Amniotic epithelial cell (primary cell): Measurements from ENCODE around the gene CA10.

Experiments
- DNase-seq: peaks from one replicate; pipeline ENCODE4 v3.0.0-alpha.2; 2010; ENCODE audit warnings: low read depth

CA10 gene

DNA sequence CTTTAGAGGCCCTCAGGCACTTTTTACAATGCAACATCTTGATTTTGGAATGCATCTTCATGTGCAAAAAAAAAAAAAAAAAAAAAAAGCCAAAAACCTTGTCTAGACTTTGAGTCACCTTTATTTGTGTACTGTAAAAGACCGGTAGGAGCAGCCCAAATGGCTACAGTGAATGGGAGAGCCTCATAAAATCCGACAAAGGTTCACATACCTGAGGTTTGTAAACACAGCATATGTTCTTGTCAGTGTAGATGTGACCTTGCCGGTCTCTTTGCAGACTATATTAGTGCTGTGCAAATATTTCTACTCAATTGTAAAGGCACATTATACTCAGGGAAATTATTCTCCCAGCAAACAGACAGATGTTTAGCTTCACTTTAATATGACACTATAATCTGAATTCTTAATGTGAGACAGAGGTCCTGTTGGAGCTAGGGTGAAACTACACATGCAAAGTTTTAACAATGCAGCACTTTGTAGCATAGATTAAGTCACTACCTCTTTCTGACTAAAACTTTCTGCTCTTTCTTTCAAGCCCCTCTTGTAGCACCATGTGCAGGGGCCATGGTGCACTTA lies 211.3 kb downstream of the CA10 start:
- no peak for DNase-seq

DNA sequence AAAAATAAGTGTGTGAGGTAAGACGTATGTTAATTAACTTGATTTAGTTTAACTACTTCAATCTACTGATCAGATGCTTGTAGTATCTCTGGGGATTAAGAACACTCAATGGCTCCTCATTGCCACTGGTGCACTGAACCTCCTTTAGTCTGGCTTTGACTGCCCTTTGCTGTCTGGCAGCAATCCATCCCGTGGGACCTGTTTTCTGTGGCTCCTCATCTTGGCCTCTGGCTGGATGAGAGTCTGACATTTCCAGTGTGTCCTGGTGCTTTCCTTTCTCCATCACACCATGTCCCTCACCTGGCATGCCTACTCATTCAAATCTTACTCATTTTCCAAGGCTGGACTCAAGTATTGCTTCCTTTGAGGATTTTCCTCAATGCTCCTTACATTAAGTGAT lies 212.2 kb downstream of the CA10 start:
- no peak for DNase-seq

DNA sequence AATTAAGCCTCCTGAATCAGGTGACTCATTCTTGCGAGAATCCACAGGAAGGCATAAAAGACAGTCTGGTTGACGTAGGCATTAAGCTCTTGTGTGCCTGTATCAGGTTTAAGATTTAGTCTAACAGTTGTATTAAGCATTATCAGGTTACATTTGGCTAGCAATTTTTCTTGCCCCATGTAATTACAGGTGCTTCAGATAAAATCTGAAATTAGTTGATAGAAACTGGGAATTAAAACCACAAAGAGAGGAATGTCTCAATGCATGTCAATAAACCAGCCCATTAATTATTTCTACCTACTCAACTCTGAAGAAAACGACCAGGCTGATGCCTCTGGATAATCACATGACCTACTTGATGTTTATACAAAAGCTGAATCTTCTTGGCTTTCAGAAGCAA lies 217.2 kb downstream of the CA10 start:
- no peak for DNase-seq

DNA sequence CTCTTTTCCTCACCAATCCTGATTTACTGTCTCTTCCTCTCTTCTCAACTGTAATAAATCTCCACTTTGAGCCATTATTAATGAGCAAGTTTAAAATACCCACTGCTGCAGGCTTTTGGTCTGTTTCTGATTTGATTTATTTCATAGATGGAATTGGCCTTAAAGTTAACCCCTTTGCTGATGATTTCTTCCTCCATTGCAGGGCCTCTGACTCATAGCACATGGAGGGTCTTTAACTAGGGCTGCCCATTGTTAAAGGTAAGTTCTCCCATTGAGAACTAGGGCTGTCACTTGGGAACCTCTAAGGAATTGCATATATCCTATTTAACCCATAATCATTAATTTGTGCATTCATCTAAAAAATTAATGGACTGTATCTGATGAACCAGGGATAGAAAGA lies 221.2 kb downstream of the CA10 start:
- no peak for DNase-seq

DNA sequence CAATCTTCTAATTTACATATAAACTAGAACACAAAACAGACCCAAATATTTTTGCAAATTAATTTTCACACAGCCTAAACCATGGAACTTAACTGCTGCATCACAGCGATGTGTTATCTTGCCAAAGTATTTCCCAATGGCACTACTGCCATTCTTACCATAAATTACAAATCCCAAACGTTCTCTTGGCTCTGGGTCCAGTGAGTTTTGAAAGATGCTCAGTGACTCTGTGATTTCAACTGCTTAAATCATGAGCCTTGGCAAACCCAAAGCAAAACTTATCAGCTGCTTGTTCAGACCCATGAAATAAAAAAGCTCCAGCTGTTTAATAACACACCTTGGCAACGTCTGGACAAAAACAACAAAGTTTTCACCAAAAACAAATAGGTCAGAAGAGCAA lies 223.0 kb downstream of the CA10 start:
- DNase-seq: no peak

DNA sequence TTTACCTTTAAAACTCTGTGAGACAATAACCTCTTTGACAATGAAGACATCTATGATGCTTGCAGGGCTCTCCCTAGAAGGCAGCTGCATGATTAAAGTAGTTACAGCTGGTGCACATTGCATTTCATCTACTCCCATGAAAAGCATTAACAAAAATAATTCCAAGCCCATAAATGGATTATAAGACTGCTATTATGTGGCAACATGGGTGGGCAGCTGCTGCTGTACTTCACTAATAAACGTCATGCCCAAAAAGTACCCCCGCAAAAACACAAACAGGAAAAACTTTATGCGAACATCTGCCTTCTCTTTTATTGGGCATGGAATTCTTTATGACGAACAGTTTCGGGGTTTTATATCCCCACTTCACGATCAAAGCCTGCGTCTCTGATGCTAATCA lies 224.9 kb downstream of the CA10 start:
- DNase-seq: no peak

DNA sequence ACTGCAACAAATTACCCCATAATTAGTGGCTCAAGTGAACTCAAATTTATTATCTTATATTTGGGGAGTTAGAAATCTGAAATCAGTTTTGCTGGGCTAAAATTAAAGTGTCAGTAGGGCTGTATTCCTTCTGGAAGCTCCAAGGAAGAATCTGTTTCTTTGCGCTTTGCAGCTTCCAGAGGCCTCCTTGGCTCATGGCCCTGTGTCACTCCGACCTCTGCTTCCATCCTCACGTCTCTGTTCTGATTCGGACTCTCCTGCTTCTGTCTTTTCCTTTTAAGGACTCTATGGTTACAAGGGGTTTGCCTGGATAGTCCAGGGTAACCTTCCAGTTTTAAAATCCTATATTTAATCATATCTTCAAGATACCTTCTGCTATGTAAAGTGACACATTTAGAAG lies 232.1 kb downstream of the CA10 start:
- no peak for DNase-seq

DNA sequence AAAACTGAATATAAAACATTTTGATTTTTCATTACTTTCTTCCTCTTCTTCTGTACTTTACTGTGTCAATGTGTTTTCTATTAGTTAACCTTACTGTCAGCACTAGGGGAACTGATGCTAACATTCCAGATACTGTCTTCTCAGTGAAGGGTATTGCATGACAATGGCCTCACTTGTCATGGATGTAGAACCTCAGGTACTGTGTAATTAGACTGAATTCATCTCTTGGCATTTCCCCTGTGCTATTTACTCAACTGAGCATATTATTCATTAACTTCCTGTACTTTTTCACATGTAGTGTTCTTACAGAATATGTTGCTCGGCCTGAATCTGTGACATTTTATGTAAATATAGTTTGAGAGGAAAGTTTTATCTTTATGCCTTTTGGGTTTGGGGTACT lies 237.0 kb downstream of the CA10 start:
- no peak for DNase-seq

DNA sequence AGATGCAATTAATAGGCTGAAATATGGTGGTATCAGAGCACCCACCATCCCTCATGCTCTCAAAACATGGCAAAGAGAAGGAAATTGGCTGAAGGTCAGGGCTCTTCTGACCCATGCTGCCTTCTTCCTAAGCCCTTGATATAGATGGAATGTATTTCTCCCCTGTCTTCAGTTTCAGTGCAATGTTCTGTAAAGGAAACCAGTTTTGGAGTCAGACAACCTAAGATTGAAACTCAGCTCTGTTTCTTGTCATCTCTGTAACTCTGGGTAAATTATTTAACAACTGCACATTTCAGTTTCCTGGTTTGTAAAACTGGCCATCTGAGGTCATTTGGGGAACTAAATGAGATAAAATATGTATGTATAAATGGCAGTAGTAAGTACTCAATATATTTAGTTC lies 243.9 kb downstream of the CA10 start:
- DNase-seq: no peak

DNA sequence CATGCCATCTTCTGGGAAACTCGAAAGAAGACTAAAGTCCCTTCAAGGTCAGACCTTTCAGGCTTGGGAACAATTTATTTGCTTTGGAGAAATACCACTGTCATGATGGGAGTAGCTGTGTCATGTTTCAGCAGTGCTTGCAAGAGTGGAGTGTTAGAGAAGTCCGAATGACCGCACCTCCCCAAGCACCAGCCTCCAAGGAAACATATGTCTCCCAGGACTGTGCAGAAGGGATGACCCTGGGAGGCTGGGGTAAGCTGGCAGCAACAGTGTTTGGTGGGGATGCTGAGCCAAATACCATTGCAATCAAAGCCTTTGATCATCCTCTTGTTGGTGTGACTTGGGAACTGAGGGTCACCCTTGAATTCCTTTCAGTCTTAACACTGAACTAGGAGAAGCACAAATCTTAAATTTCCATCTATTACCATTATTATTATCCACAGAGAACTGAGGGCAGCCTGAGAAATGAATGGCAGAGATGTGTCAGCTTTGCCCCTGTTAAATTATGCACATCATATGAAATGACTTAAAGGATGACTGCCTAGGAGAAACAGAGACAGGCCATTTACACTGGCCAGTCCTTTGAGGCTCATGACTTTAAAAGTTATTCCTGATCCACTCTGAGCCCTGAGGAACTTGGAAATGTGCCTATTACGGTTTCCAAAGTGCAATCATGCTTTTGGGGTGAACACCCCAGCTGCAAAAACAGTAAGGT lies 244.9 kb downstream of the CA10 start:
- DNase-seq: no peak

DNA sequence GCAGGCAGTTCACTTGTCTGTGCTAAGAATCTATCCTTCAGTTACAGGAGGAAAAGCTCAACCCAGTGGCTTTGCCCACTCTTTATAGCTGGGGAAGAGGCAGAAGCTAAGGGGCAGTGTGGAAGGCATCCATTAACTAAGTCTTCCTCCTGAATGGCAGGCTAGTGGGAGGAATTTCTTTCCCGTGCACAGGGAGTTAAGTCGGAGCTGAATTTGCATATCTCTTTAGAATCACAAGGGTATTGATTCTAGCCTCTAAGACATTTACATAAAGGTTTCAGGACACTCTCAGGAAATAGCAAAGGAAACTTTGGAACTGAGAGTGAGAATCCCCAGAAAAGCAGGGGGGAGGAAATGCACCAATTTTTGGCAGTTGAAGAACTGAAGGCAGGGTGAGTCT lies 245.6 kb downstream of the CA10 start:
- DNase-seq: no peak

DNA sequence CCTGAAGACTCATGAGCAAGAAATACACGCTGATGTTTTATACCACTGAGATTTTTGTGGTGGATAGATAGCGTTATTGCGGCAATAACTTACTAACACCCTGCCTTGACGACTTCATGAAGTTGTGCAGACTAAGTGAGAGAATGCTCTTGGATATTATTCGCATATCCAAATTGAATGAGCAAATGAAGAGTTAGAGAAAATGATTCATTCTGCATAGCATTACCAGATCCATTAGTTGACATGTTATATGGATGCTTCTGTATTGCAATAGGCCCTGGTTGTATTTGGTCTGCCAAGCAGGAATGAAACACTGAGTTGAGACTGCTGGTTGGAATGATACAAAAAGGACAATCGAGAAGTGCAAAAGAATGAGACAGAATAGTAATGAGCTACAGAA lies 247.3 kb downstream of the CA10 start:
- no peak for DNase-seq

DNA sequence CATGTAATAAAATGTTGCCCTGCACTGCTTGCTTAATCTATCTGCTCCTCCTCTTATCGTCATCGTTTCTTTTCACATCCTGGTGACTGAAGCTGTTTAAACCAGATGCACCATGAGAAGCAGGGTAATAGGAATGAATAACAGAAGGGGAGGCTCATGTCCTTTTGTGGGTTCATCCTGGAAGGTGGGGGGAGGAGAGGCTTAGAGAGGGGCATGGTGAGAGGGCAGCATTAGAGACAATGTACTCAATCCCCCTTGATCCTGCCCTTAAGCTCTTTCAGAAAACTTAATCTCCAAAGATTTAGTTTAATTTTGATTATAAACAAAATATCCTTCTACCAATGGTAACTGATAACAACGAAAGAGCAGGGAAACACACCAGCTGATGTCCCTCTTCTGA lies 248.5 kb downstream of the CA10 start:
- no peak for DNase-seq

DNA sequence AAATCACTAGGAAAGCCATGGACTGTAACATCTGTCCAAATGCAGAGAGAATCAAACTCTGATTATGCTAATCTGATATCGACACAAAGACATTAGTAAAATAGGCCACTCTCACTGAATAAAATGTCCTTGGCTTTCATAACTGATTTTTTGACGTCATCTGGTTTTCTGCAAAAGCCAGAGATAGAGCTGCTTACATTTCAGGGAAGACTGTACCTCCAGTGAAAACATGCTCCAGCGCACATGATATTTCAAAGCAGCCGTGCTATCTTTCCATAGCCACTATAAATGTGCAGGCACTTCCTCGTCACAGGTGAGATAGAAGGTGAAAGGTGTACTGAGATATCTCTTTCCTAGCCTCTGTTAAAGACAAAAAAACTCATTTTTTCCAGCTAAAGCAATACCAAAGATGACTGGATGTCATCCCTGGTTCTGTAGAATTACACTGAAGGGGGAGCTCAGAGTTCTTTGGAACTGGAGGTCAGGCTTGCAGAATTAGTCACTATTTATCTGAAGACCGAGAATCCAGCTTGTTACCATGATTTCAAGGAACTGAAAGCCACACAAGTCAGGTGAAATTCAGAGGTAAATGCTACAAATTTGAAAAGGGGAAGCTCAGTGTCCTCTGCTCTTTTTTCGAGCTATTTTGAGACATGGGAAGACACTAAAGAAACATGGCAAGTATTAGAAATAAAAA lies 249.5 kb downstream of the CA10 start:
- no peak for DNase-seq

DNA sequence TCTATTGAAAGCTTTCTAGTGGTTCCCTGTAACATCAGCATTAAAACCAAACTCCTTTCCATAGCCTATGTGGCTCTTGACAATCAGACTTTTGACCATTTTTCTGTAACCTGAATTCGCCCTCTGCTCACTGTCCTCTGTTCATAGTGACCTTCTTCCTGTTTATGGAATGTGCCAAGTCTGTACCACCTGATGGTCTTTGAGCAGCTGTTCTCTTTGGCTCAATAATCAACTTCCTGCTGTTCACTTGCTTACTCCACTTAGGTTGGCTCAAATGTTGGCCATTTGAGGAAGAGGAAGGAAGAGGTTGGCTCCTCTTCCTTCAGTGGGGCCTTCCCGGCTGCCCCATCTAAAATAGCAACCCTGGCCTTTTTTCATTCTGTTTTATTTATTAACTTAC lies 251.5 kb downstream of the CA10 start:
- no peak for DNase-seq

DNA sequence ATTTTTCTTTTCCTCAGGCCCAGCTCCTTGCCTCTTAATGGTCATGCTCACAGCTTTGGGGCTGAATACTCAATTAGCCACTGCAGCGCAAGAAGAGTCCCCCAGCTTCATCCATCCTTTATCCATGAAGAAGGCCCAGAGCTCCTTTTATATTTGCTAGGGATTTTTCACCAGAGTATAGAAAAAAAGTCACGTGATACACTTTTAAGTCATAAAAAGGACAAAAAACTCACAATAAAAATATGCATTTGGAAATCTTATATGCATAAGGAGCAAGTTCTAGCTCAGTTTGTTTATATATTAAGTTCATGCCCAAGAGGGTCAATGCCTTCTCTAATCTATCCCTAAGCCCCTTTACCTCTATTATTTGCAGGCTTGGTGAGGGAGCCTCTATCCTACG lies 254.1 kb downstream of the CA10 start:
- no peak for DNase-seq

DNA sequence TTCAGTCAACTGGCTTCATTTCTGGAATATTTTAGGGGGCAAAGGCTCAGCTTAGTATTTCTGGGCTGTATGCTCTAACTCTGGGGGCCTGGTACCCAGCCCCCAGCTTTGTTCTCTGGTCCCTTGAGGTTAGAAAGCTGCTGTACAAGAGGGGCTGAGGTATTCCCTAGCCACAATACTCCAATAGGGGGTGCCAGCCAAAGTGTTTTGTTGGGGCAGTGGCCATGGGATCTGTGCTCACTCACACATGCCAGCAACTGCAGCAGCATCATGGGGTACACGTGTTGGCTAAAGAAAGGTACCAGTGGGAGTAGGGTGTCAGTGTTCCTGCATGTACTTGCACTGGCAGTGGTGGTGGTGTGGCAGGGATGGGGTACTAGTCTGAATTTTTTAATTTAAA lies 257.3 kb downstream of the CA10 start:
- DNase-seq: no peak

DNA sequence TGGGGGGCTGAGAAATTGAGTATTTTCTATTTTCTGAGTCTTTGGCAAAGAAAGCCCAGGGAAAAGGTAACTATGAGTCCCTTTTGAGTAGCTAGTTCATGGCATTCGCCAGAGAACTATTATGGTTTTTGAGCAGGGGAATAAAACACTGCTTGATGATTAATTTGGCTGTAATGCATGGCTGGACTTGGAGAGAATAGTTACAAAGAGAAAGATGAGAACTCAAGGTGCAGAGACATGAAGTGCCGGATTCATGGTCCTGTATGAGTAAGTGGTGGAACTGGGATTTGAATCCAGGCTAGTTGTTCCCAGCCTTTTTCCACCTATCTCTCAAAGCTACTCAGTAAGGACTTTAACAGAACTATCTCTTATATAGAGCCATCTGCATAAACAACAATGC lies 266.6 kb downstream of the CA10 start:
- no peak for DNase-seq

DNA sequence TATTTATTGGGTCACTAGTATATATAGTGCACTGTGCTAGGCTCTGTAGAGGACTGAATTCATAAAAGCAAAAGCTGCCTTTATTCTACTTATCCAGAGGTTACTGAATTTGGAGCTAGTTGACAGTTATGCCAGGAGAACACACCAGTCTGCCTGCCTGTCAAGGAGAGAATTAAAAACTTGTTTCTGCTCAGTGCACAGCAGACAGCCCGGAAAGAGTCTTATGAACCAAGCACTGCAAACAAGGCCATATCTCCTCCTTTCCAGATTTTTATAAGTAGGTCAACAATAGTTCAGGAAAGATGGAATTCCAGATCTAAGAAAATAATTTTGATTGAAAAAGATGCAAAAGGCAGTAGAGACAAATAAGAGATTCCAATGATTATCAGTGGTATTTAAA lies 267.8 kb downstream of the CA10 start:
- no peak for DNase-seq

DNA sequence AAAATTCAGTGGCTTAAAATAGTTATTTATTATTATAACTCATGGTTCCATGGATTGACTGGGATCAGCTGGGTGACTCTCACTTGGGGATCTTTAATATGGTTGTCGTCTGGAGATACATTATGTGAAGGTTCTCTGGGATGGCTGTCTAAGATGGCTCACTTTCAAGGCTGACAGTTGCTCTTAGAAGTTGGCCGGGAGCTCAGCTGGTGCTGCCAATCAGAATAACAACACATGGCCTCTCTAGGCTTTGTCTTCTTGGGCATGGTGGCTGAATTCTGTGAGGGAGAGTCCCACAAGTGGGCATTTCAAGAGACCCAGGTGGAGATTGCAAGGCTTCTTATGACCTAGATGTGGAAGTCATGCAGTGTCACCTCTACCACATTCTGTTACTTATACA lies 269.7 kb downstream of the CA10 start:
- DNase-seq: no peak

DNA sequence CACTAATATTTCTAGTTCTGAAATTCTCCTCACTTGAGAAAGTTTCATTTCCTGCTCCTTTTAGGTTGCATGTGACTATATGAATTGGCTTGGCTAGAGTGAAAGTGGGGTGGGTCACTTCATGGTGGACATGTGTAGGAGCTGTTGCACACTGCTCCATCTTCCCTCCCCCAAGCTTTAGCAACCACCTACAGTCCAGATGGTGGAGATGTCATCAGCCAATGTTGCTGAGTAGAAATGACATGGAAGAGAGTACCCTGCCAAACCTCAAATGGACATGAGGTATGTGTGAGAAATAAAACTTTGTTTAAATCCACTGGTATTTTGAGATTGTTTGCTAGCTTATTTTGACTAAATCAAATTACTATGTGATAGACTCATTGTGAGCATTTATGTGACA lies 281.5 kb downstream of the CA10 start:
- DNase-seq: no peak

DNA sequence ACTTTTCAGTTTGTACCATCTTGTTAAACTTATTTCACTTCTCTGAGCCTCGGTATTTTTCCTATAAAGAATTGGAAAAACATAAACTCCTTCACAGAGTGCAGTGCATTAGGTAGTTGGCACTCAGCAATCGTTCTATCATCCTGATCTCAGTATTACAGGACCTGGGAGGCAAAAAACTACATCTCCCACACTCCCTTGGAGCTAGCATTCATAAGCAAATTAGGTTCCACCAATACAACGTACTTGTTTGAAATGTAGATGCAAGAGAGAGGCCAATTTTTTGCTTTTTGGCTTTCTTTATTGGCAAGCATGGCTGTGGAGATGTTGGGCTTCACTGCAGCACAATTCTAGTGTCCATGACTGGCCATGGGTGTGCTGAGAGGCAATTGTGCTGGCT lies 285.2 kb downstream of the CA10 start:
- DNase-seq: no peak

DNA sequence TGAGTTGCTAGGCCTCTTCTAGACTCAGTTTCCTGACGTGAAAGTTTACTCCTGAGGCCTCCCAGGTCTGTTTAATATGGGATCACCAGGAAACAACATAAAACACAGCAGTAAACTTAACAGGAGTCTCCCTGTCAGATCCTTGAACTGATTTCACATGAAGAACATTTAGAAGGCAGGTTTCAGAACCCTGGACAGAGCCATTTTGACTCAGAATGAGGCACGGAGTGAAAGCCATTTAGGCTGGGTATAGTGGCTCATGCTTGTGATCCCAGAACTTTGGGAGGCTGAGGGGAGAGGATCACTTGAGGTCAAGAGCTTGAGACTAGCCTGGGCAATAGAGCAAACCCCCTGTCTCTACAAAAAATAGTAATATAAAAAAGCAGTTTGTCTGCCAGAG lies 289.1 kb downstream of the CA10 start:
- no peak for DNase-seq
